ENCODE results near the gene MACF1.
"Not testable (repeated sequence)": the region's sequence is repeated elsewhere in the genome, so short reads cannot be mapped to it uniquely, and the experiment has no call there.

Gene MACF1

DNA sequence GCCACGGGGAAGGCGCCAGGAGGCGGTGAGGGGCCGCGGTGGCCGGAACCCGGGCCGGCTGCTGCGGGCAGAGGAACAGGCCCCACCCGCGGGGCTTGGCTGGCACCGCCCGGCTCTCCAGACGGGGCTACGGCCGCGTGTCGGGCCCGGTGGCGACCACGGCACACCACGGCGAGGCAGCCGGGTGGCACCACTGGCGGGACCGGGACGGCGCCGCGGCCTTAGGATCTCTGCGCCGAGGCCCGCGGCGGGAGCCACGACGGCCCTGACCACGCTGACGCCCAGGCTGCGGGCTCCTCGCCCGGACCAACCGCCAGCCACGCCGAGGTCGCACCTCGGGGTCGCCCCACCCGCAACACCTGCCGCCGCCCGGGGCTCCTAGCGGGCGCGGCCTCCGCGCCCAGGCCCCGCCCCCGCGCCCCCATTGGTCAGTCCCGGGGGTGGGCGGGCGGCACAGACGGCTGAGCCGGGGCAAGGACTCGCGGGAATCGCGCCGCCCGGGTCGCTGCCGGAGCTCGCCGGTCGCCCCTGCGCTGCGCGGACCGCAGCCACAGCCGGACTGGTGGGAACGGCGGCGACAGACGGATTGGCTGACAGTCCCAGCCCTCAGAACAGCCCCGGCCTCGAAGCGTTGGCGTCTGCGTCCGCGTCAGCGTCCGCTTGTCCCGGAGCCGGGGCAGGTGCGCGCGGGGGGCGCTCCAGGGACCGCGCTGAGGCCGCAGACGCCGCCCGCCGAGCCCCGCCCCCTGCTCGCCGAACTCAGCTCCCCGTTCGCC lies 286.8 kb downstream of the MACF1 start, which contains the start of gene BMP8A:
BMP8A (plus strand) TSS at position 491 of the 776 bp plus-strand sequence. CDS start 356 bp downstream, outside the sequence.
- DNase-seq (ENCODE audit: low read depth), result peak; percentile 33
- TF ChIP-seq, protein P1, sequence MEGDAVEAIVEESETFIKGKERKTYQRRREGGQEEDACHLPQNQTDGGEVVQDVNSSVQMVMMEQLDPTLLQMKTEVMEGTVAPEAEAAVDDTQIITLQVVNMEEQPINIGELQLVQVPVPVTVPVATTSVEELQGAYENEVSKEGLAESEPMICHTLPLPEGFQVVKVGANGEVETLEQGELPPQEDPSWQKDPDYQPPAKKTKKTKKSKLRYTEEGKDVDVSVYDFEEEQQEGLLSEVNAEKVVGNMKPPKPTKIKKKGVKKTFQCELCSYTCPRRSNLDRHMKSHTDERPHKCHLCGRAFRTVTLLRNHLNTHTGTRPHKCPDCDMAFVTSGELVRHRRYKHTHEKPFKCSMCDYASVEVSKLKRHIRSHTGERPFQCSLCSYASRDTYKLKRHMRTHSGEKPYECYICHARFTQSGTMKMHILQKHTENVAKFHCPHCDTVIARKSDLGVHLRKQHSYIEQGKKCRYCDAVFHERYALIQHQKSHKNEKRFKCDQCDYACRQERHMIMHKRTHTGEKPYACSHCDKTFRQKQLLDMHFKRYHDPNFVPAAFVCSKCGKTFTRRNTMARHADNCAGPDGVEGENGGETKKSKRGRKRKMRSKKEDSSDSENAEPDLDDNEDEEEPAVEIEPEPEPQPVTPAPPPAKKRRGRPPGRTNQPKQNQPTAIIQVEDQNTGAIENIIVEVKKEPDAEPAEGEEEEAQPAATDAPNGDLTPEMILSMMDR (IDR thresholded peaks at IDR 0.05; ENCODE audit: low read length, missing control alignments), result no peak
- peak within 1 kb of the TSS; percentile 36 for H3K4me3 ChIP-seq (replicated peaks; ENCODE audit: low read depth, low read length)

DNA sequence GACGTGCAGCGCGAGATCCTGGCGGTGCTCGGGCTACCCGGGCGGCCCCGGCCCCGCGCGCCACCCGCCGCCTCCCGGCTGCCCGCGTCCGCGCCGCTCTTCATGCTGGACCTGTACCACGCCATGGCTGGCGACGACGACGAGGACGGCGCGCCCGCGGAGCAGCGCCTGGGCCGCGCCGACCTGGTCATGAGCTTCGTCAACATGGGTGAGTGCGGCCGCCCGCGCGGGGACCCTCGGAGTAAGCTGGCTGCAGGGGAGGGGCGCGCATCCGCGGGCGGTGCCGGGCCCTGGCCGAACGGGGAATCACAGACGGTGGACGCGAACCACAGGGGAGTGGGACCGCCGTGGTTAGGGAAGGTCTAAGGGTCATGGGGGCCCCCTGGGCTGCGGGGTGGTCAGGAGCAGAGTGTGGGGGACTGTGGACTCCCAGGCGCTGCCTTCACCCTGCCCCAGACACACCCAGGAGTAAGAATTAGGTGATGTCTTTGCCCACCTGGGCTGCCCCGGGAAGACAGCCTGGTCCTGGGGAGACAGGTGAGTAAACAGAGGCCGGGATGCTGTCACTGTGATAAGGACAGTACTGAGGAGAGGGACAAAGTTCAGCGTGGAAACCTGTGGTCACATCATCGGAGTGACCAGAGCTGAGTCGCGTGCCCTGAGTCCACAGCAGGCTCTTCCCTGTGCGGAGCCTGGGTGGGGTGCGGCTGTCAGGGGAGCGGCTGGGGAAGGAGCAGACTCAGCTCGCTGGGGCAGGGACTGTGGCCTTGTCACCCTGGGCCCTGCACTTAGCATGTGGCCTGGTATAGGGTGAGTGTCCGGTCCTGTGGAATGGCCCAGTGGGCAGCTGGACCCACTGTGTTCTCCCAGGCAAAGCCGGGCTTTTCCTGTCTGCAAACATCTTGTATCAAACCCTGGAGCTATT lies 287.9 kb downstream of the MACF1 start:
- DNase-seq (ENCODE audit: low read depth); H3K4me3 ChIP-seq (replicated peaks; ENCODE audit: low read depth, low read length): not testable (repeated sequence)

DNA sequence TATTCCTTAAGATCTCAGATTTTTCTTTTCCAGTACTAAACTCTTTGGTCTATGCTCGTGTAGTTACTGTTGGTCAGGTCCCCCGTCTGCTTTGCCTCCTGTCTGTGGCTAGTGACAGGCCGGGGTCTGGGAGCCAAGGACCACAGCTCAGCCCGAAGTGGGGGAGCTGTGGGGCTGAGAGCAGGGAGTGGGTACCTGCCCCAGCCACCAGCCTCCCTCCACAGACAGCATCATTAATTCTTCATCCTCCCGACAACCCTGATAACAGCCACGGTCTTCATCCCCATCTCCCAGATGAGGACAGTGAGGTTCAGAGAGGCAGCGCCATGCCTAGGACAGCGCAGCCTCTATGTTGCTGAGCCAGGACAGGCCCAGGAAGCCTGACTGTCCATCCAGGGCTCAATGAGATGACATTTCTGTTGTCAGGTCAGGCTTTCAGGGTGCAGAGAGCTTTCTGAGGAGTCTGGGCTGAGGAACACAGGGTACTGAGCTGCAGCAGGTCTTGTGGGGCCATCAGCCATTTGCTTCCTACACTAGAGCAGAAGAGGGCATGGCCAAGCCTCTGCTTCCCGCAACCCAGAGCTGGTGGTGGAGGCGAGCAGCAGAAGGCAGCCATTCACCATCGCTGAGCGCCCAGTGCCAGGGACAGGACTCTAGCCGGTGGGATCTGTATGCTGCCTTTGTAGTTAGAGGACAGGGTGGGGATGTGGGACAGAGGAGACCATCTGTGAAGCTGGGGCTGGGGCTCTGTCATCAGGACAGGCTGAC lies 288.7 kb downstream of the MACF1 start:
- DNase-seq (ENCODE audit: low read depth); H3K4me3 ChIP-seq (replicated peaks; ENCODE audit: low read depth, low read length): not testable (repeated sequence)

GRCh38 chr1:39494671-39495410 lies 290.3 kb downstream of the MACF1 start:
- TF ChIP-seq, protein P1 (IDR thresholded peaks at IDR 0.05; ENCODE audit: low read length, missing control alignments), result no peak
- DNase-seq (ENCODE audit: low read depth), result no peak

GRCh38 chr1:39496520-39496919 lies 292.0 kb downstream of the MACF1 start:
- not testable (repeated sequence) for DNase-seq (ENCODE audit: low read depth); H3K4me3 ChIP-seq (replicated peaks; ENCODE audit: low read depth, low read length)

More at GRCh38 chr1:39494671-39495410, 290.3 kb downstream of the MACF1 start:
- H3K4me3 ChIP-seq (replicated peaks; ENCODE audit: low read depth, low read length), result no peak overlapping the region

DNA sequence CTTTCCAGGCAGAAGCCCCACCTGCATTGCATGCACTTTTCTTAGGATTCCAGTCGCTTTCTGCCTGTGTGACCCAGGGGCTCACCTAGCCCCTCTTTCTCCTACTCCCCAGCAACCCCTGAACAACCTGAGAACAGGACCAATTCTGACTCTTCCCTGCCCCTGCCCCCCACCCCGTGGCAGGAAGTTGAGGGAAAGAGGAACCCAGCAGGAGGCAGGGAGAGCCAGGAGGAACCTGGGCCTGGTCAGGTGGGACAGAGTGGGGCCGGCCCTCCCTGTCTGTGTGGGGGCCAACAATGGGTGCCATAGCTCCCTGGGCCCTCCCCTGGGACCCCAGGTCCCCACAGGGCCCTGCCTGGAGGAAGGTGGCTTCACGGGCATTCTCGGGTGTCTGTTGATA lies 293.1 kb downstream of the MACF1 start:
- H3K4me3 ChIP-seq (replicated peaks; ENCODE audit: low read depth, low read length), result no peak overlapping the region
- TF ChIP-seq, protein P1 (IDR thresholded peaks at IDR 0.05; ENCODE audit: low read length, missing control alignments), result no peak
- DNase-seq (ENCODE audit: low read depth), result no peak

- H3K4me3 ChIP-seq (replicated peaks; ENCODE audit: low read depth, low read length); DNase-seq (ENCODE audit: low read depth): not testable (repeated sequence)
Observed at GRCh38 chr1:39498096-39498710, 293.7 kb downstream of the MACF1 start.

GRCh38 chr1:39498821-39499220 lies 294.3 kb downstream of the MACF1 start:
- DNase-seq (ENCODE audit: low read depth); H3K4me3 ChIP-seq (replicated peaks; ENCODE audit: low read depth, low read length): not testable (repeated sequence)
